Common myeloid progenitor, CD34-positive (primary cell): ENCODE results near the gene CEP170B.
"Not testable (repeated sequence)": the region's sequence is repeated elsewhere in the genome, so short reads cannot be mapped to it uniquely, and the experiment has no call there.

Experiments
- CTCF ChIA-PET: fragments of 350-600 bp; sonication (Branson Sonifier 250); formaldehyde crosslinking; loops from one replicate; lab custom pipeline; 2021; ENCODE audit warnings: antibody characterized with exemption; lab: Charles Lee
- POLR2A ChIA-PET: fragments of 350-600 bp; sonication (Branson Sonifier 250); formaldehyde crosslinking; loops from one replicate; lab custom pipeline; 2021; ENCODE audit warnings: antibody characterized with exemption; lab: Charles Lee
- DNase-seq, 3 donors: peaks; one replicate each; pipeline versions ENCODE4 v3.0.0 to v3.0.0-alpha.2; 2013
- H3K27ac ChIP-seq, 2 experiments: 1 replicate in 1 of 2; 2 replicates in 1 of 2; pipeline ENCODE4 v1.7.0; 2013; ENCODE audit warnings: inconsistent platforms in 2 of 2, low read length in 2 of 2, mild to moderate bottlenecking in 2 of 2, low read depth in 1 of 2, moderate library complexity in 1 of 2; ENCODE audit not compliant: severe bottlenecking in 2 of 2, insufficient read depth in 1 of 2, poor library complexity in 1 of 2
- H3K27me3 ChIP-seq, 5 experiments: replicated peaks in 2 of 5; 1 replicate in 3 of 5; 2 replicates in 2 of 5; pipeline versions ENCODE4 v1.6.1 to v1.7.0; 2013; ENCODE audit warnings: low read length in 4 of 5, mild to moderate bottlenecking in 2 of 5, moderate library complexity in 2 of 5, inconsistent platforms in 1 of 5; ENCODE audit not compliant: insufficient read depth in 5 of 5, control insufficient read depth in 4 of 5
- H3K36me3 ChIP-seq, 4 experiments: 1 replicate in 2 of 4; 2 replicates in 2 of 4; pipeline versions ENCODE4 v1.6.1 to v1.7.0; 2013; ENCODE audit warnings: low read length in 3 of 4, control low read depth in 1 of 4, mild to moderate bottlenecking in 1 of 4; ENCODE audit not compliant: control insufficient read depth in 4 of 4, insufficient read depth in 4 of 4
- H3K4me1 ChIP-seq, 4 experiments: 1 replicate in 3 of 4; 2 replicates in 1 of 4; pipeline versions ENCODE4 v1.6.1 to v1.7.1; 2013; ENCODE audit warnings: low read length in 3 of 4, mild to moderate bottlenecking in 3 of 4, control low read depth in 1 of 4, inconsistent platforms in 1 of 4, moderate library complexity in 1 of 4; ENCODE audit not compliant: control insufficient read depth in 4 of 4, insufficient read depth in 4 of 4; ENCODE audit errors: control extremely low read depth in 1 of 4
- H3K4me3 ChIP-seq, 7 experiments: 1 replicate in 4 of 7; 2 replicates in 3 of 7; pipeline versions ENCODE4 v1.5.1 to v1.7.0; 2013; ENCODE audit warnings: mild to moderate bottlenecking in 7 of 7, low read length in 6 of 7, moderate library complexity in 6 of 7, inconsistent platforms in 2 of 7, low read depth in 2 of 7, control low read depth in 1 of 7; ENCODE audit not compliant: insufficient read depth in 4 of 7, control insufficient read depth in 1 of 7; ENCODE audit errors: extremely low read depth in 1 of 7
- H3K9me3 ChIP-seq, 5 experiments: 1 replicate in 4 of 5; 2 replicates in 1 of 5; pipeline versions ENCODE4 v1.6.1 to v1.7.1; 2013; ENCODE audit warnings: low read length in 4 of 5, mild to moderate bottlenecking in 2 of 5, inconsistent platforms in 1 of 5, low read depth in 1 of 5, moderate library complexity in 1 of 5; ENCODE audit not compliant: control insufficient read depth in 4 of 5, insufficient read depth in 2 of 5; ENCODE audit errors: control extremely low read depth in 1 of 5
- WGBS: methylation state at CpG from one replicate; pipeline ENCODE4 v1.1.5; 2013; ENCODE audit not compliant: insufficient coverage; 5-methylcytosine and 5-hydroxymethylcytosine counted together

The CEP170B gene

DNA sequence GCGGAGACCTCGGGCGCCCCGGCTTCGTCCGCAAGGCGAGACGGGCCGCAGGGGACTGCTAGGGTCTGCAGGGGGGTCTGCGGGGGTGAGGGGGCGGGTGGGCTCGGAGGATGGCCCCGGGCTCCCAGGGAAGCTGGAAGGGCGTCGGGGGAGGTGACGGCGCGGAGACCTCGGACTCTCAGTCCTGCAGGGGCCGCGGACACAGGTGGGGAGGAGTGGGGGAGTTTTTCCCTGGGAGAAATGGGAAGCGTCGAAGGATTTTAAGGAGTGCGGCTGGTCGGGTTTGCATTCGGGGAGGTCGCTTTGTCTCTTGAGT is 38.2 kb upstream of the CEP170B start:
- H3K36me3 ChIP-seq: no peaks in the 10 kb centered on the region
- DNase-seq: no peak
- 0% methylated on average over 20 of the region's 27 CpGs for WGBS
- peaks cover 0 to 2% (median 0%) of the 10 kb centered on the region in 5 experiments for H3K9me3 ChIP-seq
- H3K4me1 ChIP-seq: peaks cover 0 to 23% (median 20%) of the 10 kb centered on the region in 4 experiments
- H3K27me3 ChIP-seq: peaks cover 0 to 23% (median 4%) of the 10 kb centered on the region in 5 experiments
- peak overlapping the region in 6 of 7 experiments; percentile 30 to 72 (median 56) for H3K4me3 ChIP-seq
- POLR2A ChIA-PET: interaction anchor here (0.7 kb wide), 1 partner anchor 52 kb away, joined by 3 read pairs; no protein-coding TSS in a partner anchor
- CTCF ChIA-PET: interaction anchor here (1.1 to 3.2 kb wide), 6 partner anchors 13 to 60 kb away, joined by 4 to 30 read pairs (median 6); no protein-coding TSS in a partner anchor
- H3K27ac ChIP-seq: no peak overlapping the region

DNA sequence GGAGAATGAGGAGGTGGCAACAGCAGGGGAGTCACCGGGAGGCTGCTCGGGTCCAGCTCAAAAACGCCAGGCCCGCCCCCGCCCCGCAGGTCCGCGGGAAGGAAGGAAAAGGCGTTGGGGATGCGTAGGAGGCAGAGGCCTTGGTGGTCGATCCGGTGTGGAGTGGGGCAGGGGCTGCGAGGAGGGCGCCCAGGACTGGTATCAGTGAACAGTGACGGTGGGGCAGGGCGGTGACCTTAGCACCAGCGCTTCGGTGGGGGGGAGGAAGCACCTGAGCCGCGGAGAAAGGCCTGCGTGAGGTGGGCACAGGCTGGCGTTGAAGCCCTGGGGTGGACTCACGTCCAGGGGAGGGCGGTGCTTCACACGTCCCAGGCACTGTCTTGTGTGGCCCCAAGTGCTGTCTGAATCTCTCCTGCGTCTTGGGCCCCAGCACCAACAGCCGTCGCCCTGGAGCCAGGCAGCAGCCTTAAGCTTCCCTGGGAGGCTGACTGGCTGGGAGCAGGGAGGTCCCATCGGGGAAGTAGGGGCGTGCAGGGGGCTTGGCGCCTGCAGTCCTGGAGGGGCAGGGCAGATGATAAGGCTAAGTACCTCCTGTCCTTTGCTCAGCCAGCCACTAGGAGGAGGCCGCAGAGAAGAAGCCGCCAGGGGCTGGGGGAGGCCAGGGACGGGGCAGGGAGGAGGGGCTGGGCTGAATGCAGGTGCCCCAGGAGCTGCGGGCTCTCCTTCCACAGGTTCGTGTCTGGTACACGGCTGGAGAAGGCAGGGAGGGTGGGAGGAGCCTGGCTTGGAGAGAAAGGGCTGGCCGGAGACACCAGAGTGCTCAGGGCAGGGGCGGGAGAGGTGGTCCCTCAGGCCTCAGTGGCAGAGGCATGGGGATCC is 37.7 kb upstream of the CEP170B start:
- H3K4me3 ChIP-seq: peak overlapping the region in 6 of 7 experiments; percentile 30 to 72 (median 56)
- 5% methylated on average over 32 of the region's 39 CpGs for WGBS
- H3K9me3 ChIP-seq: peaks cover 0 to 2% (median 0%) of the 10 kb centered on the region in 5 experiments
- H3K4me1 ChIP-seq: peaks cover 0 to 23% (median 20%) of the 10 kb centered on the region in 4 experiments
- DNase-seq: peak; percentile 69 to 83 (median 78)
- H3K36me3 ChIP-seq: no peaks in the 10 kb centered on the region
- peaks cover 0 to 23% (median 4%) of the 10 kb centered on the region in 5 experiments for H3K27me3 ChIP-seq
- CTCF ChIA-PET: interaction anchor here (1.1 to 3.2 kb wide), 6 partner anchors 13 to 61 kb away, joined by 3 to 30 read pairs (median 4); no protein-coding TSS in a partner anchor
- H3K27ac ChIP-seq: no peak overlapping the region
- POLR2A ChIA-PET: no interaction called here

- Histone ChIP-seq H3K4me1 (peaks cover 0 to 19% (median 16%) of the 10 kb centered on the region in 4 experiments), H3K27me3 (peaks cover 0 to 13% (median 2%) of the 10 kb centered on the region in 5 experiments), H3K9me3 (no peaks in the 10 kb centered on the region), H3K4me3 (no peak overlapping the region), H3K36me3 (no peaks in the 10 kb centered on the region), H3K27ac (no peak overlapping the region)
- DNase-seq: no peak
- ChIA-PET CTCF (interaction anchor here (0.8 kb wide), 1 partner anchor 40 kb away, joined by 3 read pairs; no protein-coding TSS in a partner anchor), POLR2A (no interaction called here)
- 95% methylated on average over 9 of the region's 9 CpGs for WGBS
Observed at GRCh38 chr14:104830781-104831180, 34.3 kb upstream of the CEP170B start.

DNA sequence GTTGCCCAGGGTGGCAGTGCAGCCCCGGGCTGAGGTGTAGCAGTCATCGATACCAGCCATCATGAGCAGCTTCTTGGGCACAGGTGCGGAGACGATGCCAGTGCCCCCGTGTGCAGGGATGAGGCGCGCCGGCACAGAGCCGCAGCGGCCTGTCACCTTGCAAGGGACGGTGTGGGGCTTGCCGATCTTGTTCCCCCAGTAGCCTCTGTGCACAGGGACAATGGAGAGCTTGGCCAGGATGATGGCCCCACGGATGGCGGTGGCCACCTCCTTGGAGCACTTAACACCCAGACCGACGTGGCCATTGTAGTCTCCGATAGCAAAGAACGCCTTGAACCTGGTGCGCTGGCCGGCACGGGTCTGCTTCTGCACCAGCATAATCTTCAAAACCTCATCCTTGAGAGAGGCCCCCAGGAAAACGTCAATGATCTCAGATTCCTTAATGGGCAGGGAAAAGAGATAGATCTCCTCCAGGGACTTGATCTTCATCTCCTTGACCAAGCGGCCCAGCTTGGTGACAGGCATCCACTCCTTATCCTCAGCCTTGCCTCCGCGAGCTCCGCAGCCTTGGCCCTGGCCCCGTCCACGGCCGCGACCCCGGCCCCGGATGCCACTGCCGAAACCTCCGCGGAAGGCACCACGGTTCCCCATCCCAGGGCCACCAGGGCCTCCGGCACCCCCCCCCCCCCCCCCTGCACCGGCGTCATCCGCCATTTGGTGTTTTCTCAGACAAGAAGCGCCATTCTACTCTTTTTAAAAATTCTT is 28.7 kb upstream of the CEP170B start:
- DNase-seq, H3K4me3 ChIP-seq, H3K9me3 ChIP-seq, H3K4me1 ChIP-seq, H3K36me3 ChIP-seq, H3K27me3 ChIP-seq, H3K27ac ChIP-seq, POLR2A ChIA-PET, CTCF ChIA-PET: not testable (repeated sequence)
- 95% methylated on average over 11 of the region's 41 CpGs for WGBS

DNA sequence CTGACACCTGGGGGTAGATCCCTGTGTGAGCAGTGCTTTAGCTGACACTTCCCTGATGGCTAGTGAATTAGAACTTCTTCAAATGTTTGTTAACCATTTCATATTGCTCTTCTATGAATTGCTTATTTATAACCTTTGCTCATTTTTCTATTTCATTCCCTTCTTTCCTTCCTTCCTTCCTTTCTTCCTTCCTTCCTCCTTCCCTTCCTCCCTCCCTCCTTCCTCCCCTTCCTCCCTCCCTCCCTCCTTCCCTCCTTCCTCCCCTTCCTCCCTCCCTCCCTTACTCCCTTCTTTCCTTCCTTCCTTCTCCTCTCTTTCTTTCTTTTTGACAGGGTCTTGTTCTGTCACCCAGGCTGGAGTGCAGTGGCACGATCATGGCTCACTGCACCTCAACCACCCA is 23.3 kb upstream of the CEP170B start:
- POLR2A ChIA-PET: no interaction called here
- CTCF ChIA-PET: no interaction called here
- DNase-seq: no peak

GRCh38 chr14:104843006-104843405 is 22.1 kb upstream of the CEP170B start:
- Histone ChIP-seq H3K36me3 (no peaks in the 10 kb centered on the region), H3K9me3 (no peaks in the 10 kb centered on the region), H3K4me3 (peak overlapping the region in 1 of 7 experiments; percentile 63), H3K27me3 (peaks cover 11 to 64% (median 36%) of the 10 kb centered on the region in 5 experiments), H3K27ac (no peak overlapping the region), H3K4me1 (peaks cover 0 to 17% (median 6%) of the 10 kb centered on the region in 4 experiments)
- DNase-seq: no peak
- ChIA-PET POLR2A (no interaction called here), CTCF (interaction anchor here (1.0 to 2.5 kb wide), 2 partner anchors 26 to 74 kb away, joined by 3 to 6 read pairs; no protein-coding TSS in a partner anchor)
- WGBS: 42% methylated on average over 10 of the region's 13 CpGs

More for the DNA sequence above, 23.3 kb upstream of the CEP170B start:
- no CpG with 5 or more reads among the region's 1 CpG for WGBS
- H3K4me3 ChIP-seq: no peak overlapping the region
- peaks cover 0 to 17% (median 6%) of the 10 kb centered on the region in 4 experiments for H3K4me1 ChIP-seq
- H3K36me3 ChIP-seq: no peaks in the 10 kb centered on the region
- H3K9me3 ChIP-seq: no peaks in the 10 kb centered on the region
- H3K27ac ChIP-seq: no peak overlapping the region
- peaks cover 11 to 59% (median 35%) of the 10 kb centered on the region in 5 experiments for H3K27me3 ChIP-seq
